H1 (cell line): Measurements from ENCODE around the gene NRXN3. TPM values are rescaled to one million over a fixed set of nuclear protein-coding genes. Genes with fewer than 3 reads are reported as not detected.

Source experiments
- CTCF ChIA-PET: fragments of 300-600 bp; sonication (Branson Sonifier 250); formaldehyde crosslinking; loops from one replicate; lab custom pipeline; 2021; ENCODE audit not compliant: partially characterized antibody; lab: Charles Lee
- POLR2A ChIA-PET: fragments of 300-600 bp; sonication (Branson Sonifier 250); formaldehyde crosslinking; loops from one replicate; lab custom pipeline; 2021; ENCODE audit warnings: inconsistent platforms; ENCODE audit not compliant: partially characterized antibody; lab: Charles Lee
- DNase-seq, 2 experiments: peaks; one replicate each; pipeline versions ENCODE4 v3.0.0 to v3.0.0-alpha.2; 2010 to 2022; ENCODE audit warnings: low spot score in 2 of 2, low read depth in 1 of 2, mixed read lengths in 1 of 2
- FAIRE-seq: peaks from 2 replicates; lab custom pipeline; 2011; peaks lifted over from hg19 to GRCh38; lab: Jason Lieb, UNC
- H2AFZ ChIP-seq: 2 replicates; pipeline ENCODE4 v1.8.1; 2012; ENCODE audit warnings: low read length, inconsistent platforms
- H2AK5ac ChIP-seq: 2 replicates; pipeline ENCODE4 v1.6.1; 2013; ENCODE audit warnings: low read depth, low read length
- H2BK120ac ChIP-seq: replicated peaks from 2 replicates; pipeline ENCODE3; 2013; ENCODE audit warnings: low read depth, low read length, inconsistent platforms
- H2BK12ac ChIP-seq: 2 replicates; pipeline ENCODE4 v1.6.1; 2013; ENCODE audit warnings: low read depth, low read length
- H2BK15ac ChIP-seq: 2 replicates; pipeline ENCODE4 v1.6.1; 2013; ENCODE audit warnings: low read length
- H2BK20ac ChIP-seq: 2 replicates; pipeline ENCODE4 v1.6.1; 2013; ENCODE audit warnings: low read length
- H2BK5ac ChIP-seq: 2 replicates; pipeline ENCODE4 v1.6.1; 2013; ENCODE audit warnings: low read depth, low read length
- H3K14ac ChIP-seq: 2 replicates; pipeline ENCODE4 v1.6.1; 2013; ENCODE audit warnings: inconsistent platforms; ENCODE audit not compliant: insufficient read length
- H3K18ac ChIP-seq: 2 replicates; pipeline ENCODE4 v1.6.1; 2013; ENCODE audit warnings: low read length; ENCODE audit errors: extremely low read depth
- H3K23ac ChIP-seq: 2 replicates; pipeline ENCODE4 v1.6.1; 2013; ENCODE audit warnings: inconsistent platforms; ENCODE audit not compliant: insufficient read length
- H3K23me2 ChIP-seq: 2 replicates; pipeline ENCODE4 v1.6.1; 2013; ENCODE audit warnings: low read depth, low read length
- H3K27ac ChIP-seq: 2 replicates; pipeline ENCODE4 v1.6.1; 2011; ENCODE audit warnings: low read depth, low read length, inconsistent platforms
- H3K27me3 ChIP-seq, 4 experiments: replicated peaks in 1 of 4; 1 replicate in 1 of 4; 2 replicates in 3 of 4; pipeline versions ENCODE4 v1.6.1 to v1.8.1; 2011 to 2013; ENCODE audit warnings: low read length in 3 of 4, mild to moderate bottlenecking in 3 of 4, inconsistent platforms in 2 of 4, mixed read lengths in 2 of 4, moderate library complexity in 1 of 4; ENCODE audit not compliant: control insufficient read depth in 3 of 4, insufficient read depth in 3 of 4; ENCODE audit errors: extremely low read depth in 1 of 4
- H3K36me3 ChIP-seq, 4 experiments: 2 replicates each; pipeline versions ENCODE4 v1.6.1 to v1.8.1; 2011 to 2013; ENCODE audit warnings: mild to moderate bottlenecking in 4 of 4, low read length in 3 of 4, moderate library complexity in 2 of 4, control low read depth in 1 of 4, inconsistent platforms in 1 of 4; ENCODE audit not compliant: insufficient read depth in 4 of 4, control insufficient read depth in 2 of 4
- H3K4ac ChIP-seq: replicated peaks from 2 replicates; pipeline ENCODE3; 2013; ENCODE audit warnings: low read length, low read depth, mixed read lengths, inconsistent platforms; ENCODE audit not compliant: insufficient read length
- H3K4me1 ChIP-seq, 4 experiments: replicated peaks in 1 of 4; 1 replicate in 1 of 4; 2 replicates in 3 of 4; pipeline versions ENCODE4 v1.6.1 to v1.8.1; 2011 to 2013; ENCODE audit warnings: low read length in 3 of 4, inconsistent platforms in 2 of 4, mixed read lengths in 1 of 4; ENCODE audit not compliant: insufficient read depth in 4 of 4, control insufficient read depth in 3 of 4
- H3K4me2 ChIP-seq, 2 experiments: 2 replicates each; pipeline versions ENCODE4 v1.6.1 to v1.8.1; 2011 to 2013; ENCODE audit warnings: low read depth in 2 of 2, low read length in 2 of 2, control low read depth in 1 of 2, inconsistent platforms in 1 of 2, mild to moderate bottlenecking in 1 of 2; ENCODE audit not compliant: insufficient read depth in 1 of 2
- H3K4me3 ChIP-seq, 4 experiments: fragments of 200-600, 300-600 bp in 1 of 4; sonication (generic), shearing (Covaris generic), sonication (Bioruptor Twin) in 1 of 4; 2 replicates each; pipeline versions ENCODE4 v1.5.1 to v1.8.1; 2011 to 2016; ENCODE audit warnings: low read length in 4 of 4, low read depth in 3 of 4, control low read depth in 2 of 4, inconsistent platforms in 2 of 4, mild to moderate bottlenecking in 2 of 4, mixed read lengths in 1 of 4, moderate library complexity in 1 of 4; ENCODE audit not compliant: insufficient read depth in 2 of 4; ENCODE audit errors: extremely low read depth in 1 of 4
- H3K56ac ChIP-seq: replicated peaks from 2 replicates; pipeline ENCODE3; 2013; ENCODE audit warnings: low read depth, mild to moderate bottlenecking, mixed read lengths, low read length, inconsistent platforms; ENCODE audit not compliant: insufficient read length
- H3K79me1 ChIP-seq: 2 replicates; pipeline ENCODE4 v1.6.1; 2013; ENCODE audit warnings: low read depth, low read length, control low read depth
- H3K79me2 ChIP-seq, 2 experiments: 2 replicates each; pipeline versions ENCODE4 v1.6.1 to v1.8.1; 2012 to 2013; ENCODE audit warnings: low read length in 2 of 2, mild to moderate bottlenecking in 2 of 2, inconsistent platforms in 1 of 2; ENCODE audit not compliant: insufficient read depth in 2 of 2, control insufficient read depth in 1 of 2
- H3K9ac ChIP-seq, 4 experiments: replicated peaks in 1 of 4; 1 replicate in 1 of 4; 2 replicates in 3 of 4; pipeline versions ENCODE4 v1.6.1 to v1.8.1; 2011 to 2013; ENCODE audit warnings: low read depth in 3 of 4, low read length in 3 of 4, control low read depth in 2 of 4, mild to moderate bottlenecking in 2 of 4, moderate library complexity in 2 of 4, inconsistent platforms in 1 of 4; ENCODE audit errors: extremely low read depth in 1 of 4
- H3K9me3 ChIP-seq, 2 experiments: 2 replicates each; pipeline versions ENCODE4 v1.6.1 to v1.8.1; 2012 to 2013; ENCODE audit warnings: mild to moderate bottlenecking in 2 of 2, moderate library complexity in 2 of 2, control low read depth in 1 of 2, inconsistent platforms in 1 of 2, low read depth in 1 of 2, low read length in 1 of 2, mixed read lengths in 1 of 2; ENCODE audit not compliant: insufficient read depth in 2 of 2
- H4K20me1 ChIP-seq, 2 experiments: replicated peaks in 1 of 2; 2 replicates each; pipeline versions ENCODE3 to v1.8.1; 2011 to 2013; ENCODE audit warnings: inconsistent platforms in 2 of 2, low read length in 2 of 2, mild to moderate bottlenecking in 1 of 2; ENCODE audit not compliant: insufficient read depth in 2 of 2, control insufficient read depth in 1 of 2
- H4K5ac ChIP-seq: 2 replicates; pipeline ENCODE4 v1.6.1; 2013; ENCODE audit warnings: low read length, low read depth, mixed read lengths, inconsistent platforms; ENCODE audit not compliant: insufficient read length
- H4K8ac ChIP-seq: 2 replicates; pipeline ENCODE4 v1.8.0; 2013; ENCODE audit warnings: mild to moderate bottlenecking, moderate library complexity, low read length, inconsistent platforms; ENCODE audit not compliant: insufficient read depth; ENCODE audit errors: extremely low read depth
- H4K91ac ChIP-seq: replicated peaks from 2 replicates; pipeline ENCODE3; 2013; ENCODE audit warnings: low read length, mixed read lengths, inconsistent platforms; ENCODE audit not compliant: insufficient read length
- ATF2 ChIP-seq: IDR thresholded peaks from 2 replicates; pipeline ENCODE4 v1.6.1; 2012; ENCODE audit warnings: low read length, inconsistent platforms
- CBX5 ChIP-seq: fragments of 300-800, 300-1000 bp; sonication (generic); IDR thresholded peaks from 2 replicates; pipeline ENCODE4 v1.7.1; 2016; ENCODE audit warnings: antibody characterized with exemption, low read length, low read depth
- SRF ChIP-seq: IDR thresholded peaks from 2 replicates; pipeline ENCODE4 v1.6.1; 2011; ENCODE audit warnings: mild to moderate bottlenecking, low read depth, low read length, moderate library complexity
- WGBS, 2 experiments: shearing (Covaris generic) in 1 of 2; methylation state at CpG; one replicate each; pipeline versions ENCODE4 v1.1.6 to v1.1.7; 2013 to 2015; ENCODE audit warnings: low lambda C conversion rate in 2 of 2, mixed read lengths in 2 of 2, inconsistent platforms in 1 of 2, low coverage in 1 of 2, missing lambda C conversion rate in 1 of 2; ENCODE audit not compliant: insufficient replicate concordance in 2 of 2, insufficient coverage in 1 of 2, insufficient read length in 1 of 2; ENCODE audit errors: extremely low coverage in 1 of 2, missing lambda C conversion rate in 1 of 2; 5-methylcytosine and 5-hydroxymethylcytosine counted together
- polyA plus RNA-seq, 7 experiments: library from polyadenylated mRNA; depleted of rRNA in 3 of 7; stranded (reverse) in 5 of 7; unstranded in 2 of 7; fragments of >200 nt in 5 of 7; fragments of 200-250 nt in 2 of 7; gene quantifications; 1 replicate in 5 of 7; 2 replicates in 1 of 7; 4 replicates in 1 of 7; pipeline versions ENCODE4 v1.2.1 to v1.2.3, GENCODE V29; 2011 to 2013; ENCODE audit warnings: missing spikeins in 2 of 7, mixed read lengths in 2 of 7
- total RNA-seq: library from RNA; stranded (reverse); fragmentation: NEBNext Ultra II Directional; extraction: Animal tissue kit (Norgen Biotek cat#: 25700); gene quantifications from 2 replicates; pipeline ENCODE4 v1.2.1, GENCODE V29; 2021

Gene NRXN3
- total and polyA plus RNA-seq, 2 of the 8 experiments (the other 6 are each of a cell fraction or from before 2014, with no cell fraction given): 2.6 to 4.1 TPM

GRCh38 chr14:79318371-79318770 is 1148.2 kb downstream of the NRXN3 start:
- Histone ChIP-seq H3K4ac (no peak overlapping the region), H2AFZ (no peak overlapping the region), H3K14ac (no peak overlapping the region), H3K56ac (no peak overlapping the region), H2BK120ac (no peak overlapping the region), H4K20me1 (no peaks in the 10 kb centered on the region), H4K5ac (no peak overlapping the region), H3K4me3 (no peak overlapping the region), H3K18ac (no peak overlapping the region), H3K4me2 (no peak overlapping the region), H3K23me2 (no peaks in the 10 kb centered on the region), H2BK20ac (no peak overlapping the region), H3K79me2 (no peaks in the 10 kb centered on the region), H3K79me1 (no peaks in the 10 kb centered on the region), H2BK15ac (no peak overlapping the region), H2BK12ac (no peak overlapping the region), H4K91ac (no peak overlapping the region), H3K9me3 (no peaks in the 10 kb centered on the region), H2BK5ac (no peak overlapping the region), H3K9ac (no peak overlapping the region), H3K23ac (no peak overlapping the region), H3K27me3 (no peaks in the 10 kb centered on the region), H2AK5ac (no peak overlapping the region), H3K36me3 (no peaks in the 10 kb centered on the region), H3K4me1 (peaks cover 0 to 6% (median 5%) of the 10 kb centered on the region in 4 experiments; a peak in 4 of 7 replicates), H4K8ac (no peak overlapping the region), H3K27ac (no peak overlapping the region)
- POLR2A ChIA-PET: no interaction called here
- WGBS, 2 experiments: 93% methylated on average over 7 of the region's 7 CpGs; no CpG with 5 or more reads in 1 of the 2 experiments
- FAIRE-seq (no peak), DNase-seq (no peak)
- CTCF ChIA-PET: no interaction called here
- no peak for TF ChIP-seq SRF
- TF ChIP-seq CBX5: no peak
- TF ChIP-seq ATF2: no peak
